Upper lobe of left lung (tissue), 4 donors: ENCODE measurements around the gene CARMIL1.

Experiments used
- EP300 ChIP-seq, 4 donors: sonication (generic); formaldehyde crosslinking; IDR thresholded peaks; one replicate each; pipeline ENCODE4 v1.5.1; 2017; ENCODE audit warnings: antibody characterized with exemption in 4 of 4, control low read depth in 2 of 4
- TF ChIP-seq, protein P1 (sequence below), 6 experiments: fragments of 450-650 bp in 4 of 6; fragments of 200-600 bp in 2 of 6; sonication (generic) in 2 of 6; IDR thresholded peaks; one replicate each; pipeline ENCODE4 v1.5.1; 2016 to 2019; ENCODE audit warnings: antibody characterized with exemption in 6 of 6

- TF ChIP-seq, protein P1, sequence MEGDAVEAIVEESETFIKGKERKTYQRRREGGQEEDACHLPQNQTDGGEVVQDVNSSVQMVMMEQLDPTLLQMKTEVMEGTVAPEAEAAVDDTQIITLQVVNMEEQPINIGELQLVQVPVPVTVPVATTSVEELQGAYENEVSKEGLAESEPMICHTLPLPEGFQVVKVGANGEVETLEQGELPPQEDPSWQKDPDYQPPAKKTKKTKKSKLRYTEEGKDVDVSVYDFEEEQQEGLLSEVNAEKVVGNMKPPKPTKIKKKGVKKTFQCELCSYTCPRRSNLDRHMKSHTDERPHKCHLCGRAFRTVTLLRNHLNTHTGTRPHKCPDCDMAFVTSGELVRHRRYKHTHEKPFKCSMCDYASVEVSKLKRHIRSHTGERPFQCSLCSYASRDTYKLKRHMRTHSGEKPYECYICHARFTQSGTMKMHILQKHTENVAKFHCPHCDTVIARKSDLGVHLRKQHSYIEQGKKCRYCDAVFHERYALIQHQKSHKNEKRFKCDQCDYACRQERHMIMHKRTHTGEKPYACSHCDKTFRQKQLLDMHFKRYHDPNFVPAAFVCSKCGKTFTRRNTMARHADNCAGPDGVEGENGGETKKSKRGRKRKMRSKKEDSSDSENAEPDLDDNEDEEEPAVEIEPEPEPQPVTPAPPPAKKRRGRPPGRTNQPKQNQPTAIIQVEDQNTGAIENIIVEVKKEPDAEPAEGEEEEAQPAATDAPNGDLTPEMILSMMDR (IDR thresholded peaks at IDR 0.05): peak in 1 of 6 experiments; percentile 26
- no peak for TF ChIP-seq EP300 (IDR thresholded peaks at IDR 0.05)
These were observed 190.7 kb downstream of the CARMIL1 start for GRCh38 chr6:25469797-25470388.
